Esophagus (tissue), 2 donors: ENCODE measurements around the gene MYCBP2. TPM values are rescaled to one million over a fixed set of nuclear protein-coding genes. Genes with fewer than 3 reads are reported as not detected.
A peak's percentile ranks its signal among the peaks of the same experiment; 100 is the strongest.
"Not testable (repeated sequence)": the region's sequence is repeated elsewhere in the genome, so short reads cannot be mapped to it uniquely, and the experiment has no call there.

Experiments
- H3K27ac ChIP-seq, 2 donors: one replicate each; pipeline ENCODE4 v1.5.1; 2013; ENCODE audit warnings: low read depth in 2 of 2, mild to moderate bottlenecking in 2 of 2, inconsistent platforms in 1 of 2, low read length in 1 of 2, moderate library complexity in 1 of 2
- H3K27me3 ChIP-seq, 2 donors: one replicate each; pipeline ENCODE4 v1.6.1; 2013; ENCODE audit warnings: low read length in 2 of 2, control low read depth in 1 of 2, mild to moderate bottlenecking in 1 of 2; ENCODE audit not compliant: insufficient read depth in 2 of 2, control insufficient read depth in 1 of 2
- H3K36me3 ChIP-seq, 2 donors: one replicate each; pipeline ENCODE4 v1.6.1; 2013; ENCODE audit warnings: low read length in 1 of 2; ENCODE audit not compliant: control insufficient read depth in 2 of 2, insufficient read depth in 2 of 2
- H3K4me1 ChIP-seq, 2 donors: one replicate each; pipeline ENCODE4 v1.6.1; 2013; ENCODE audit warnings: low read length in 1 of 2; ENCODE audit not compliant: control insufficient read depth in 2 of 2, insufficient read depth in 2 of 2
- H3K4me3 ChIP-seq, 2 donors: one replicate each; pipeline ENCODE4 v1.5.1; 2013; ENCODE audit warnings: low read length in 2 of 2, mild to moderate bottlenecking in 2 of 2, low read depth in 1 of 2, moderate library complexity in 1 of 2
- H3K9me3 ChIP-seq, 2 donors: one replicate each; pipeline ENCODE4 v1.6.1; 2013; ENCODE audit warnings: mild to moderate bottlenecking in 2 of 2, low read depth in 1 of 2, low read length in 1 of 2, moderate library complexity in 1 of 2; ENCODE audit not compliant: control insufficient read depth in 2 of 2, insufficient read depth in 1 of 2
- whole genome bisulfite sequencing, 2 donors: extraction: QIAGEN DNeasy Blood & Tissue Kit; methylation state at CpG; one replicate each; pipeline ENCODE4 v1.1.7; 2013; 5-methylcytosine and 5-hydroxymethylcytosine counted together
- polyA plus RNA-seq, 2 donors: library from polyadenylated mRNA; stranded (reverse); fragments of 200-250 nt; gene quantifications; one replicate each; pipeline ENCODE4 v1.2.3, GENCODE V29; 2013
- donor health status: healthy with polysubstance abuse.
- donor health status: Bipolar disorder and iron deficiency.

The MYCBP2 gene
- polyA plus RNA-seq, 2 donors, result 28.1 to 37.7 TPM

GRCh38 chr13:77329133-77329910 is 2.4 kb upstream of the MYCBP2 start:
- no peaks in the 10 kb centered on the region for H3K9me3 ChIP-seq
- WGBS, 2 donors, result 0% methylated on average over 46 of the region's 46 CpGs
- no peaks in the 10 kb centered on the region for H3K27me3 ChIP-seq
- H3K4me1 ChIP-seq, result no peaks in the 10 kb centered on the region
- H3K4me3 ChIP-seq, result peak overlapping the region; percentile 81 to 92
- no peaks in the 10 kb centered on the region for H3K36me3 ChIP-seq
- peak overlapping the region; percentile 90 to 96 for H3K27ac ChIP-seq

DNA sequence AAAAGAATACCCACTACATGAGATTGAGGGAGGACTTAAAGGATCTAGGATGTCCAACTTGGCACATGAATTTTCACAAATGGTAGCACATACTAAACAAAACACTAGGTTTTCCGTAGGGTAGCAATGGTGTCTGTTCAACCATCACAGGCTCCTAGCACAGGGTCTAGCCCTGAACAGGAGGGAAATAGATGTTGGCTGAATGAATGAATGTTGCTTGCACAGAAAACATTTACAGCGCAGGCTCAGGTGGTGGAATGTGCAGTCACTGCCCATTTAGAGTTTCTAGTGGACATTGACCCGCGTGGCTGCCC is 1.9 kb upstream of the MYCBP2 start:
- 2% methylated on average over 4 of the region's 4 CpGs for WGBS, 2 donors
- H3K27ac ChIP-seq, result peak overlapping the region; percentile 90 to 96
- no peaks in the 10 kb centered on the region for H3K27me3 ChIP-seq
- peak overlapping the region; percentile 81 to 92 for H3K4me3 ChIP-seq
- no peaks in the 10 kb centered on the region for H3K9me3 ChIP-seq
- H3K36me3 ChIP-seq, result no peaks in the 10 kb centered on the region
- no peaks in the 10 kb centered on the region for H3K4me1 ChIP-seq

- Histone ChIP-seq H3K27ac (peak overlapping the region; percentile 89 to 90), H3K9me3 (no peaks in the 10 kb centered on the region), H3K36me3 (no peaks in the 10 kb centered on the region), H3K4me3 (peak overlapping the region; percentile 97 to 100), H3K27me3 (no peaks in the 10 kb centered on the region), H3K4me1 (no peaks in the 10 kb centered on the region)
- WGBS, 2 donors, result 3% methylated on average over 11 of the region's 11 CpGs
Observed at GRCh38 chr13:77325371-77325980, 1.4 kb downstream of the MYCBP2 start.

DNA sequence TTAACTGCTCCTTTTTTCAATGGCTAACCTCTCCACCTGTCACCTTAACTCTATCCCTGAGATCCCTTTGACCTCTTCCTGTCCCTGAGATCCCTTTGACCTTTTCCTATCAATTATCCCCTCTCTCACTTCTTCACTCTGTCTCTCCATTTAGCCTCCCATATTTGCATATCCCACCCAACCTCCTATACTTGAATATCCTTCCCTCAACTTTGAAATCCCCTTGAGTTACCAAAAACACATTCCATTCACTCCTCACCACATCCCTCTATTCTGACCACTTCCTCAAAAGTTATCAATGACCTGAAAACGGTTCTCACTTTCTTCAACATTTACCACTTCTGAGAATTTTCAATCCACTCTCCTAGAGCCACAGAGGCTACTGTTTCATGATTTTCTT is 3.0 kb downstream of the MYCBP2 start:
- Histone ChIP-seq H3K27ac (no peak overlapping the region), H3K4me3 (no peak overlapping the region), H3K9me3 (no peaks in the 10 kb centered on the region), H3K36me3 (no peaks in the 10 kb centered on the region), H3K4me1 (no peaks in the 10 kb centered on the region), H3K27me3 (no peaks in the 10 kb centered on the region)
- 39 to 40% methylated on average over 1 of the region's 1 CpG for WGBS, 2 donors

GRCh38 chr13:77319536-77319935 is 7.4 kb downstream of the MYCBP2 start:
- Histone ChIP-seq H3K27me3 (no peaks in the 10 kb centered on the region), H3K4me1 (no peaks in the 10 kb centered on the region), H3K36me3 (no peaks in the 10 kb centered on the region), H3K9me3 (no peaks in the 10 kb centered on the region), H3K4me3 (no peak overlapping the region), H3K27ac (no peak overlapping the region)
- WGBS, 2 donors, result 79 to 86% methylated on average over 2 of the region's 2 CpGs

DNA sequence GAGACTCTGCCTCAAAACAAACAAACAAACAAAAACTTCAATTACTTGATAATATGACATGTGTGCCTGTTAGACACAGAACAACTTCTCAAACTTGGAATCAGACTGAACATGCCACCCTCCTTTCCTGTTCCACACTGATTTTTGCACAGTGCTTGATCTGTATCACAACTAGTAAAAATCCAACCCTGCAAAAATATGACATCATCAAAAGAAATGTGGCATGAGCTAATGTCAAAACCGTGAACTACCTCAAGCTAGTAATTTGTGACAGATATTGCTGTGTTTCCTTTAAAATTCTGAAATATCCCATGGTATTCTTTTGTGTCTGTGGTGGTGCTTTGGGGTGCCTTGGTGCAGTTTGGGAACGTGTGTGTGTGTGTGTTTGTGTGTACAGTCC is 8.2 kb downstream of the MYCBP2 start:
- Histone ChIP-seq H3K9me3 (no peaks in the 10 kb centered on the region), H3K27me3 (no peaks in the 10 kb centered on the region), H3K4me1 (no peaks in the 10 kb centered on the region), H3K36me3 (no peaks in the 10 kb centered on the region), H3K27ac (no peak overlapping the region), H3K4me3 (no peak overlapping the region)
- 61 to 70% methylated on average over 2 of the region's 2 CpGs for WGBS, 2 donors

- H3K9me3 ChIP-seq, result no peaks in the 10 kb centered on the region
- no peaks in the 10 kb centered on the region for H3K36me3 ChIP-seq
- no peak overlapping the region for H3K4me3 ChIP-seq
- WGBS, 2 donors, result 72 to 74% methylated on average over 4 of the region's 4 CpGs
- H3K27ac ChIP-seq, result peak overlapping the region; percentile 34 to 43
- no peaks in the 10 kb centered on the region for H3K4me1 ChIP-seq
- H3K27me3 ChIP-seq, result no peaks in the 10 kb centered on the region
Observed at GRCh38 chr13:77316430-77316829, 10.5 kb downstream of the MYCBP2 start.

DNA sequence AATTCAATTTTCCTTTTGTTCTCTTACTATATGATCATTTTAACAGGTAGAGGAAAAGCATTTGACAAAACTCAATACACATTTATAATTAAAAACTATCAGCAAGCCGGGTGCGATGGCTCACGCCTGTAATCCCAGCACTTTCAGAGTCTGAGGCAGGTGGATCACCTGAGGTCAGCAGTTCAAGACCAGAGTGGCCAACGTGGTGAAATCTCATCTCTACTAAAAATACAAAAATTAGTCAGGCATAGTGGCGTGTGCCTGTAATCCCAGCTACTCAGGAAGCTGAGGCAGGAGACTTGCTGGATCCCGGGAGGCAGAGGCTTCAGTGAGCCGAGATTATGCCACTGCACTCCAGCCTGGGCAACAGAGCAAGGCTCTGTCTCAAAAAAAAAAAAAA is 11.4 kb downstream of the MYCBP2 start:
- H3K27me3 ChIP-seq, H3K36me3 ChIP-seq, H3K27ac ChIP-seq, H3K9me3 ChIP-seq, H3K4me1 ChIP-seq, H3K4me3 ChIP-seq: not testable (repeated sequence)
- WGBS, 2 donors, result 82 to 83% methylated on average over 7 of the region's 7 CpGs

GRCh38 chr13:77313923-77314322 is 13.0 kb downstream of the MYCBP2 start:
- Histone ChIP-seq H3K27ac (no peak overlapping the region), H3K36me3 (no peaks in the 10 kb centered on the region), H3K27me3 (no peaks in the 10 kb centered on the region), H3K4me3 (no peak overlapping the region), H3K4me1 (no peaks in the 10 kb centered on the region), H3K9me3 (no peaks in the 10 kb centered on the region)
- WGBS, 2 donors, result 76 to 79% methylated on average over 3 of the region's 3 CpGs

- no peak overlapping the region for H3K27ac ChIP-seq
Observed at GRCh38 chr13:77312311-77312710, 14.6 kb downstream of the MYCBP2 start.

More at GRCh38 chr13:77312311-77312710, 14.6 kb downstream of the MYCBP2 start:
- no peak overlapping the region for H3K4me3 ChIP-seq
- no peaks in the 10 kb centered on the region for H3K9me3 ChIP-seq
- no peaks in the 10 kb centered on the region for H3K36me3 ChIP-seq
- peaks cover 2 to 3% of the 10 kb centered on the region in 2 donors for H3K4me1 ChIP-seq
- WGBS, 2 donors, result 40 to 52% methylated on average over 1 of the region's 1 CpG
- no peaks in the 10 kb centered on the region for H3K27me3 ChIP-seq
